CD4-positive, alpha-beta T cell (primary cell): ENCODE measurements around the gene FMN1. TPM values are rescaled to one million over a fixed set of nuclear protein-coding genes. Genes with fewer than 3 reads are reported as not detected.

ENCODE experiments used
- ATAC-seq: fragments of 200-7000 bp; cut with Tn5 transposase; one replicate; pipeline ENCODE4 v1.10.0; 2022; ENCODE audit warnings: mild to moderate bottlenecking; ENCODE audit not compliant: poor library complexity
- CTCF ChIA-PET: fragments of 350-600 bp; sonication (Branson Sonifier 250); formaldehyde crosslinking; loops from one replicate; lab custom pipeline; 2021; ENCODE audit warnings: antibody characterized with exemption, inconsistent platforms; lab: Charles Lee
- POLR2A ChIA-PET: fragments of 350-600 bp; sonication (Branson Sonifier 250); formaldehyde crosslinking; loops from one replicate; lab custom pipeline; 2021; ENCODE audit warnings: antibody characterized with exemption, inconsistent platforms; lab: Charles Lee
- DNase-seq, 14 experiments: peaks; one replicate each; pipeline ENCODE4 v3.0.0-alpha.2; 2013 to 2020; ENCODE audit warnings: mixed read lengths in 2 of 14
- H3K27ac ChIP-seq, 2 donors: one replicate each; pipeline versions ENCODE4 v1.5.1 to v1.7.0; 2013; ENCODE audit warnings: low read length in 2 of 2, low read depth in 1 of 2, mild to moderate bottlenecking in 1 of 2
- H3K27me3 ChIP-seq, 2 experiments: 1 replicate in 1 of 2; 2 replicates in 1 of 2; pipeline versions ENCODE4 v1.6.1 to v1.7.0; 2013; ENCODE audit warnings: low read length in 2 of 2, control low read depth in 1 of 2, mild to moderate bottlenecking in 1 of 2, moderate library complexity in 1 of 2; ENCODE audit not compliant: insufficient read depth in 2 of 2, control insufficient read depth in 1 of 2
- H3K36me3 ChIP-seq: one replicate; pipeline ENCODE4 v1.6.1; 2013; ENCODE audit warnings: low read length, control low read depth; ENCODE audit not compliant: insufficient read depth
- H3K4me1 ChIP-seq: one replicate; pipeline ENCODE4 v1.6.1; 2013; ENCODE audit warnings: low read length, control low read depth; ENCODE audit not compliant: insufficient read depth
- H3K4me3 ChIP-seq: one replicate; pipeline ENCODE4 v1.5.1; 2013; ENCODE audit warnings: mild to moderate bottlenecking, low read length, moderate library complexity
- H3K9me3 ChIP-seq, 2 experiments: 1 replicate in 1 of 2; 2 replicates in 1 of 2; pipeline versions ENCODE4 v1.6.1 to v1.7.0; 2013; ENCODE audit warnings: low read length in 2 of 2, mild to moderate bottlenecking in 2 of 2, control low read depth in 1 of 2, moderate library complexity in 1 of 2; ENCODE audit not compliant: control insufficient read depth in 1 of 2, insufficient read depth in 1 of 2
- H3K27ac Mint-ChIP-seq: one replicate; pipeline ENCODE4 v1.8.0; 2020; ENCODE audit warnings: mixed read lengths
- H3K27me3 Mint-ChIP-seq: one replicate; pipeline ENCODE4 v1.8.0; 2021; ENCODE audit warnings: mixed read lengths
- H3K36me3 Mint-ChIP-seq: one replicate; pipeline ENCODE4 v1.8.0; 2021; ENCODE audit warnings: low read depth, mixed read lengths
- H3K4me1 Mint-ChIP-seq: one replicate; pipeline ENCODE4 v1.8.0; 2021; ENCODE audit warnings: low read depth, mixed read lengths
- H3K4me3 Mint-ChIP-seq: one replicate; pipeline ENCODE4 v1.8.0; 2020; ENCODE audit warnings: mild to moderate bottlenecking, mixed read lengths
- H3K9me3 Mint-ChIP-seq: one replicate; pipeline ENCODE4 v1.8.0; 2020; ENCODE audit warnings: mixed read lengths
- intact Hi-C, 2 experiments: fragments of 100-400 bp; cut with DNase I in 1 of 2; cut with micrococcal nuclease in 1 of 2; formaldehyde crosslinking; loops; one replicate each; pipeline versions ENCODE4 v1.15.1 to v1.9.0; 2023 to 2025; cut with DNase I, micrococcal nuclease
- total RNA-seq, 174 experiments: library from RNA in 2 of 174; stranded (reverse) in 2 of 174; gene quantifications; one replicate each; pipeline ENCODE4 v1.2.3 and lab custom pipeline; 2021 to 2026
- TF ChIP-seq, protein P1 (sequence below): fragments of 200-600 bp; IDR thresholded peaks from one replicate; pipeline ENCODE4 v1.8.0; 2022; ENCODE audit warnings: antibody characterized with exemption, mild to moderate bottlenecking

Gene FMN1
- total RNA-seq, 2 experiments from 2014 or later = 0.39 to 0.55 TPM

DNA sequence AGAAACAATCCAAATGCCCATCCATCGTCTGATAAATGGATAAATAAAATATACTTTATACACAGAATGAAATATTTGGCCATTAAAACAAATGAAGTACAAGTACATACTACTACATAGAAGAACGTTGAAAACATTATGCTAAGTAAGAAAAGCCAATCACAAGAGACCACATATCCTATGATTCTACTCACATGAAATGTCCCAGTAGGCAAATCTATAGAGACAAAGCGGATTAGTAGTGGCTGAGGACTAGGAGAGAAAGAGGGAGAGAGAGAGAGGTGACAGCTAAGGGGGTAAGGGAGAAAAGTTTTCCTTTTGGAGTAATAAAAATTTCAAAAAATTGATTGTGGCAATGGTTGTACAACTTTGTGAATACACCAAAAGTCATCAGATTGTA, 329.7 kb downstream of the FMN1 start:
- ChIA-PET POLR2A (no interaction called here), CTCF (no interaction called here)
- Histone ChIP-seq H3K27ac (no peak overlapping the region), H3K4me1 (no peaks in the 10 kb centered on the region), H3K4me3 (no peak overlapping the region), H3K36me3 (no peaks in the 10 kb centered on the region), H3K27me3 (no peaks in the 10 kb centered on the region), H3K9me3 (no peaks in the 10 kb centered on the region)
- H3K27me3 Mint-ChIP-seq = no peaks in the 10 kb centered on the region
- no peak overlapping the region for H3K27ac Mint-ChIP-seq
- TF ChIP-seq, protein P1, sequence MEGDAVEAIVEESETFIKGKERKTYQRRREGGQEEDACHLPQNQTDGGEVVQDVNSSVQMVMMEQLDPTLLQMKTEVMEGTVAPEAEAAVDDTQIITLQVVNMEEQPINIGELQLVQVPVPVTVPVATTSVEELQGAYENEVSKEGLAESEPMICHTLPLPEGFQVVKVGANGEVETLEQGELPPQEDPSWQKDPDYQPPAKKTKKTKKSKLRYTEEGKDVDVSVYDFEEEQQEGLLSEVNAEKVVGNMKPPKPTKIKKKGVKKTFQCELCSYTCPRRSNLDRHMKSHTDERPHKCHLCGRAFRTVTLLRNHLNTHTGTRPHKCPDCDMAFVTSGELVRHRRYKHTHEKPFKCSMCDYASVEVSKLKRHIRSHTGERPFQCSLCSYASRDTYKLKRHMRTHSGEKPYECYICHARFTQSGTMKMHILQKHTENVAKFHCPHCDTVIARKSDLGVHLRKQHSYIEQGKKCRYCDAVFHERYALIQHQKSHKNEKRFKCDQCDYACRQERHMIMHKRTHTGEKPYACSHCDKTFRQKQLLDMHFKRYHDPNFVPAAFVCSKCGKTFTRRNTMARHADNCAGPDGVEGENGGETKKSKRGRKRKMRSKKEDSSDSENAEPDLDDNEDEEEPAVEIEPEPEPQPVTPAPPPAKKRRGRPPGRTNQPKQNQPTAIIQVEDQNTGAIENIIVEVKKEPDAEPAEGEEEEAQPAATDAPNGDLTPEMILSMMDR = no peak
- H3K4me3 Mint-ChIP-seq = no peak overlapping the region
- intact Hi-C loops = no loop called here
- no peaks in the 10 kb centered on the region for H3K9me3 Mint-ChIP-seq
- no peak for DNase-seq
- H3K4me1 Mint-ChIP-seq = no peaks in the 10 kb centered on the region
- no peaks in the 10 kb centered on the region for H3K36me3 Mint-ChIP-seq
- ATAC-seq = no peak

DNA sequence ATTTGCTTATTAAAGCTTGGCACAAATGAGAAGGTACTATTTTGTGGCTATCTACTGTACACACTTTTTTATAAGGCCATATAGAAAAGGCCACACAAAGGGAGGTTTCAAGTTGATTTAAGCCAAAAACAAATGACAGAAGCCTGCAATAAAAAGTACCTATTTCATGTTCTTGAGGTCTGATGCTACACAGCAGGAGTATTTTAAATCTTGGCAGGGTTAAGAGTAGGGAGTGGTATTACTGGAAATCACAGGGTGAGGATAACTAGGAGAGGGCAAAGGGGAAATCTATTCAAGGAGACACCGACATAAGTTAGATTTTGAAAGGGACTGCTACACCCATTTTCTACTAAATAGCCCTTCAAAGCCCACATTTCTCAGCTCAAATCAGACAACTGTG, 330.5 kb downstream of the FMN1 start:
- no peak for ATAC-seq
- no peaks in the 10 kb centered on the region for H3K9me3 ChIP-seq
- no peaks in the 10 kb centered on the region for H3K27me3 ChIP-seq
- no peak overlapping the region for H3K4me3 ChIP-seq
- Mint-ChIP-seq H3K9me3 (no peaks in the 10 kb centered on the region), H3K4me3 (no peak overlapping the region), H3K27me3 (no peaks in the 10 kb centered on the region), H3K27ac (no peak overlapping the region), H3K36me3 (no peaks in the 10 kb centered on the region), H3K4me1 (no peaks in the 10 kb centered on the region)
- H3K27ac ChIP-seq = no peak overlapping the region
- no peak for DNase-seq
- H3K4me1 ChIP-seq = no peaks in the 10 kb centered on the region
- ChIA-PET POLR2A (no interaction called here), CTCF (no interaction called here)
- TF ChIP-seq, protein P1 = no peak
- H3K36me3 ChIP-seq = no peaks in the 10 kb centered on the region
- intact Hi-C loops = no loop called here

DNA sequence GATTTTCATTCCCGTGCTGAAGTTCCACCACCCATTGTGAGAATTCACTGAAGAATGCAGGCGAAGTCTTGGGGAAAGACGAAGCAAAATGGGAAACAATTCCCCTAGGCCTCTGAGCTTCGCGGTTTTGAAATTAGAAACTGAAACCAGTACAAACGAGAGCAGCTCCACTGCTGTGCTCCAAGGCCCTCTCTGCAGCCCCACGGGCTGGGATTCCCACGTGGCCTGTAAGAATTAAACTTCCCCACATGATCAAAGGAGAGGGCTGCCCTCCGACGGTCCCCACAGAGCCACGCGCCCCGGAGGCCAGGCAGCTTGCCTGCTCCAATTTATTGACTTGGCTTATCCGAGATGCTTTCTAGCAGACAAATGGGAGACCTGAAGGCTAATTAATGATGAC, 332.8 kb downstream of the FMN1 start:
- CTCF ChIA-PET = no interaction called here
- no peaks in the 10 kb centered on the region for H3K27me3 Mint-ChIP-seq
- H3K4me1 Mint-ChIP-seq = no peaks in the 10 kb centered on the region
- Histone ChIP-seq H3K4me1 (no peaks in the 10 kb centered on the region), H3K4me3 (no peak overlapping the region), H3K27ac (no peak overlapping the region), H3K36me3 (no peaks in the 10 kb centered on the region), H3K9me3 (no peaks in the 10 kb centered on the region), H3K27me3 (no peaks in the 10 kb centered on the region)
- DNase-seq = no peak
- H3K36me3 Mint-ChIP-seq = no peaks in the 10 kb centered on the region
- TF ChIP-seq, protein P1 = no peak
- no peak overlapping the region for H3K27ac Mint-ChIP-seq
- intact Hi-C loops = no loop called here
- H3K4me3 Mint-ChIP-seq = no peak overlapping the region
- no peaks in the 10 kb centered on the region for H3K9me3 Mint-ChIP-seq
- no peak for ATAC-seq
- POLR2A ChIA-PET = interaction anchor here (0.7 kb wide), 1 partner anchor 27 kb away, joined by 3 read pairs; no protein-coding TSS in a partner anchor
